ENCODE data around the gene SPATA20. TPM values are rescaled to one million over a fixed set of nuclear protein-coding genes. Genes with fewer than 3 reads are reported as not detected.

Gene SPATA20
- total and polyA plus RNA-seq, 2 of the 13 experiments (the other 11 are each of a cell fraction or from before 2014, with no cell fraction given): 36.1 to 64.8 TPM

DNA sequence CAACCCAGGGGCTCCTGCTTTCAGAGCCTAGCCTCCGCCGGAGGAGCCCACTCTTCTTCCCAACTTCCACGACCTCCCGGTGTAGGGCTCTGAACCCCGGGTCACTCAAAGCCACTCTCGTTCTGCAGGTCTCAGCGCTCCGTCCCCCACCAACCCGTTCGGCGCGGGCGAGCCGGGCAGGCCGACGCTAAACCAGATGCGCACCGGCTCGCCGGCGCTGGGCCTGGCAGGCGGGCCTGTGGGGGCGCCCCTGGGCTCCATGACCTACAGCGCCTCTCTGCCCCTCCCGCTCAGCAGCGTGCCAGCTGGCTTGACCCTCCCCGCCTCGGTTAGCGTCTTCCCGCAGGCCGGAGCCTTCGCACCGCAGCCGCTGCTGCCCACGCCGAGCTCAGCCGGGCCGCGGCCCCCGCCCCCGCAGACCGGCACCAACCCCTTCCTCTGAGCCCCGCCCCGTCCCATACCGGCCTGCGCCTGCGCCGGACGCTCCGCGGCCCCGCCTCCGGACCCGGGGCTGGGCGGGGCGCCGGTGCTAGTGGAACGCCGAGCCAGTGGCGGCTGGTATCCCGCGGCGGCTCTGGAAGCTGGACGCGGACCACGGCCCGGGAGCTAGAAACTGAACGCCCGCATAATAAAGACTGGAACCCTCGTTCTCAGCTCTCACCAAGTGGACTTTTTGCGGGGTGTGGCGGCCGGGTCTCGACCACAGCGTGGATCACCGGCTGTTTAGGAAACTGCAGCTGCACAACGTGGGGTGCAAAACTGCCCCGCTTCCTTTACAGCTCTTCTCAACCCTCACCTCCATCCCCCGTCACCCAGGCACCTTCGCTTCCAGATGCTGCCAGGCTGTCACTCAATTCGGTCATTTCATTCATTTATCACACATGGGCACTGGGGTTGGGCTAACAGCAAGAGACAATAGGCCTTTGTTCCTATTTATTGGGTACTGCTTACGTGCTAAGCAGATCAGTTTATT, 5.0 kb upstream of the SPATA20 start (continued):
- TF ChIP-seq NR2F1 (CRISPR knock-in tag; IDR thresholded peaks at IDR 0.05): 0 out of 4 replicates have a peak, but pooled peaks of 1 of the 2 experiments have one; percentile 39
- TF ChIP-seq, protein P1, sequence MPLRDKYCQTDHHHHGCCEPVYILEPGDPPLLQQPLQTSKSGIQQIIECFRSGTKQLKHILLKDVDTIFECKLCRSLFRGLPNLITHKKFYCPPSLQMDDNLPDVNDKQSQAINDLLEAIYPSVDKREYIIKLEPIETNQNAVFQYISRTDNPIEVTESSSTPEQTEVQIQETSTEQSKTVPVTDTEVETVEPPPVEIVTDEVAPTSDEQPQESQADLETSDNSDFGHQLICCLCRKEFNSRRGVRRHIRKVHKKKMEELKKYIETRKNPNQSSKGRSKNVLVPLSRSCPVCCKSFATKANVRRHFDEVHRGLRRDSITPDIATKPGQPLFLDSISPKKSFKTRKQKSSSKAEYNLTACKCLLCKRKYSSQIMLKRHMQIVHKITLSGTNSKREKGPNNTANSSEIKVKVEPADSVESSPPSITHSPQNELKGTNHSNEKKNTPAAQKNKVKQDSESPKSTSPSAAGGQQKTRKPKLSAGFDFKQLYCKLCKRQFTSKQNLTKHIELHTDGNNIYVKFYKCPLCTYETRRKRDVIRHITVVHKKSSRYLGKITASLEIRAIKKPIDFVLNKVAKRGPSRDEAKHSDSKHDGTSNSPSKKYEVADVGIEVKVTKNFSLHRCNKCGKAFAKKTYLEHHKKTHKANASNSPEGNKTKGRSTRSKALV (CRISPR knock-in tag; IDR thresholded peaks at IDR 0.05): peak; percentile 95
- TF ChIP-seq KAT8 (CRISPR knock-in tag; IDR thresholded peaks at IDR 0.05): peak; percentile 71
- 0 out of 2 replicates have a peak, but pooled peaks have one; percentile 62 for TF ChIP-seq KLF9 (CRISPR knock-in tag; IDR thresholded peaks at IDR 0.05; ENCODE audit: low read depth)
- peak; percentile 70 for TF ChIP-seq ZNF749 (CRISPR knock-in tag; IDR thresholded peaks at IDR 0.05; ENCODE audit: borderline replicate concordance)
- no peak; the same call in 1 of the 2 replicates for TF ChIP-seq ZNF414 (CRISPR knock-in tag; IDR thresholded peaks at IDR 0.05)
- TF ChIP-seq, protein P2, sequence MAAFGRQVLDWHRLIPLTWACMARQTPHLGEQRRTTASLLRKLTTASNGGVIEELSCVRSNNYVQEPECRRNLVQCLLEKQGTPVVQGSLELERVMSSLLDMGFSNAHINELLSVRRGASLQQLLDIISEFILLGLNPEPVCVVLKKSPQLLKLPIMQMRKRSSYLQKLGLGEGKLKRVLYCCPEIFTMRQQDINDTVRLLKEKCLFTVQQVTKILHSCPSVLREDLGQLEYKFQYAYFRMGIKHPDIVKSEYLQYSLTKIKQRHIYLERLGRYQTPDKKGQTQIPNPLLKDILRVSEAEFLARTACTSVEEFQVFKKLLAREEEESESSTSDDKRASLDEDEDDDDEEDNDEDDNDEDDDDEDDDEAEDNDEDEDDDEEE (CRISPR knock-in tag; IDR thresholded peaks at IDR 0.05): no peak
- TF ChIP-seq, protein P3, sequence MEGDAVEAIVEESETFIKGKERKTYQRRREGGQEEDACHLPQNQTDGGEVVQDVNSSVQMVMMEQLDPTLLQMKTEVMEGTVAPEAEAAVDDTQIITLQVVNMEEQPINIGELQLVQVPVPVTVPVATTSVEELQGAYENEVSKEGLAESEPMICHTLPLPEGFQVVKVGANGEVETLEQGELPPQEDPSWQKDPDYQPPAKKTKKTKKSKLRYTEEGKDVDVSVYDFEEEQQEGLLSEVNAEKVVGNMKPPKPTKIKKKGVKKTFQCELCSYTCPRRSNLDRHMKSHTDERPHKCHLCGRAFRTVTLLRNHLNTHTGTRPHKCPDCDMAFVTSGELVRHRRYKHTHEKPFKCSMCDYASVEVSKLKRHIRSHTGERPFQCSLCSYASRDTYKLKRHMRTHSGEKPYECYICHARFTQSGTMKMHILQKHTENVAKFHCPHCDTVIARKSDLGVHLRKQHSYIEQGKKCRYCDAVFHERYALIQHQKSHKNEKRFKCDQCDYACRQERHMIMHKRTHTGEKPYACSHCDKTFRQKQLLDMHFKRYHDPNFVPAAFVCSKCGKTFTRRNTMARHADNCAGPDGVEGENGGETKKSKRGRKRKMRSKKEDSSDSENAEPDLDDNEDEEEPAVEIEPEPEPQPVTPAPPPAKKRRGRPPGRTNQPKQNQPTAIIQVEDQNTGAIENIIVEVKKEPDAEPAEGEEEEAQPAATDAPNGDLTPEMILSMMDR (CRISPR knock-in tag; IDR thresholded peaks at IDR 0.05): peak; percentile 54; the same call in 1 of the 2 replicates
- peak; percentile 80 for TF ChIP-seq ERF (CRISPR knock-in tag; IDR thresholded peaks at IDR 0.05)
- no peak for TF ChIP-seq CC2D1A (CRISPR knock-in tag; IDR thresholded peaks at IDR 0.05)
- TF ChIP-seq, protein P4, sequence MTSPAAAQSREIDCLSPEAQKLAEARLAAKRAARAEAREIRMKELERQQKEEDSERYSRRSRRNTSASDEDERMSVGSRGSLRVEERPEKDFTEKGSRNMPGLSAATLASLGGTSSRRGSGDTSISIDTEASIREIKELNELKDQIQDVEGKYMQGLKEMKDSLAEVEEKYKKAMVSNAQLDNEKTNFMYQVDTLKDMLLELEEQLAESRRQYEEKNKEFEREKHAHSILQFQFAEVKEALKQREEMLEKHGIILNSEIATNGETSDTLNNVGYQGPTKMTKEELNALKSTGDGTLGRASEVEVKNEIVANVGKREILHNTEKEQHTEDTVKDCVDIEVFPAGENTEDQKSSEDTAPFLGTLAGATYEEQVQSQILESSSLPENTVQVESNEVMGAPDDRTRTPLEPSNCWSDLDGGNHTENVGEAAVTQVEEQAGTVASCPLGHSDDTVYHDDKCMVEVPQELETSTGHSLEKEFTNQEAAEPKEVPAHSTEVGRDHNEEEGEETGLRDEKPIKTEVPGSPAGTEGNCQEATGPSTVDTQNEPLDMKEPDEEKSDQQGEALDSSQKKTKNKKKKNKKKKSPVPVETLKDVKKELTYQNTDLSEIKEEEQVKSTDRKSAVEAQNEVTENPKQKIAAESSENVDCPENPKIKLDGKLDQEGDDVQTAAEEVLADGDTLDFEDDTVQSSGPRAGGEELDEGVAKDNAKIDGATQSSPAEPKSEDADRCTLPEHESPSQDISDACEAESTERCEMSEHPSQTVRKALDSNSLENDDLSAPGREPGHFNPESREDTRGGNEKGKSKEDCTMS (CRISPR knock-in tag; conservative IDR thresholded peaks at IDR 0.05): no peak
- TF ChIP-seq TRIM24 (CRISPR knock-in tag; IDR thresholded peaks at IDR 0.05): no peak
- TF ChIP-seq CBX1 (IDR thresholded peaks at IDR 0.05; ENCODE audit: low read depth): no peak
- TF ChIP-seq XRCC5 (optimal IDR thresholded peaks at IDR 0.05; ENCODE audit: low read length): peak; percentile 22
- TF ChIP-seq ZSCAN29 (CRISPR knock-in tag; conservative IDR thresholded peaks at IDR 0.05): no peak; the same call in 1 of the 2 replicates
- TF ChIP-seq ETV6 (CRISPR knock-in tag; conservative IDR thresholded peaks at IDR 0.05): peak; percentile 79
- TF ChIP-seq PLSCR1 (CRISPR knock-in tag; IDR thresholded peaks at IDR 0.05; ENCODE audit: borderline replicate concordance): peak; percentile 87
- peak; percentile 67; the same call in 1 of the 2 replicates for TF ChIP-seq MTA1 (CRISPR knock-in tag; IDR thresholded peaks at IDR 0.05; ENCODE audit: borderline replicate concordance)
- no peak for TF ChIP-seq ZNF816 (CRISPR knock-in tag; IDR thresholded peaks at IDR 0.05; ENCODE audit: borderline replicate concordance)

Data from HepG2 (cell line).